Left hindlimb (tissue), 1 donor: Measurements from ENCODE around the gene RGS7.
"Not testable (repeated sequence)": the region's sequence is repeated elsewhere in the genome, so short reads cannot be mapped to it uniquely, and the experiment has no call there.

ENCODE experiments used
- DNase-seq: peaks from one replicate; pipeline ENCODE4 v3.0.0-alpha.2; 2018

The RGS7 gene

GRCh38 chr1:241270016-241270415, 87.0 kb downstream of the RGS7 start:
- no peak for DNase-seq

GRCh38 chr1:241269116-241269515, 87.9 kb downstream of the RGS7 start:
- DNase-seq: no peak

- no peak for DNase-seq
Measured at GRCh38 chr1:241266121-241266520, 90.9 kb downstream of the RGS7 start.

DNA sequence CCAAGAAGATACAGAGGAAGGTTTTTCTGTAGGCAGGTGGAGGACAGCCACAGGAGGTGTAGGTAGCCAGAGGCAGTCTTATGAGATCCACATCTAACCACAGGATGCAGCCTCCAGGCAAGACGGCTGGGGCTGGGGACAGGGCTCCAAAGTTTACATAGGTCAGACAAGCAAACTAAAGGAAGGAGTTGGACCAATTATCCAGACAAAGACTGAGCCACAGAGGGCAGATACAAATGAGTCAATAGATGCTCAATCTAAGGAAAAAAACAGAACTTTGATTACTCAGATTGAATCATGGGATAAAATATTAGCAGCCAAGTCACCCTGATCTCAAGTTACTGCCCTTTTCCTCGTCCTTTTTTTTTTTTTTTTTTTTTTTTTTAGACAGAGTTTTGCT, 91.6 kb downstream of the RGS7 start:
- no peak for DNase-seq

DNA sequence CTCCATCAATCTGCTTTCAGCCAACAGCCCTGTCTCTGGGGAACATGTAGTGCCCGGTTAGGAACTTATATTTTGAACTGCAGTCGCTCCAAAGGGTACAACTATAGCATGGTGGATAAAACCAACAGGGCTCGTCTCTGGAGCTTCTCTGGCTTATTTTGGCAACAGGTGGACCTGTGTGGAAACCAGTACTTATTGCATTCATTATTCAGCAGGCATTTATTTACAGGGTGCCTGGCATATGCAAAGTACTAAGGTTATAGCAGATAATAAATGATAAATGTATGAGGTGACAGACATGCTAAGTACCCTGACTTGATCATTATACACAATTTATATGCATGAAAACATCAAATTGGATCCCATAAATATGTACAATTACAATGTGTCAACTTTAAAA, 93.7 kb downstream of the RGS7 start:
- DNase-seq: no peak

DNA sequence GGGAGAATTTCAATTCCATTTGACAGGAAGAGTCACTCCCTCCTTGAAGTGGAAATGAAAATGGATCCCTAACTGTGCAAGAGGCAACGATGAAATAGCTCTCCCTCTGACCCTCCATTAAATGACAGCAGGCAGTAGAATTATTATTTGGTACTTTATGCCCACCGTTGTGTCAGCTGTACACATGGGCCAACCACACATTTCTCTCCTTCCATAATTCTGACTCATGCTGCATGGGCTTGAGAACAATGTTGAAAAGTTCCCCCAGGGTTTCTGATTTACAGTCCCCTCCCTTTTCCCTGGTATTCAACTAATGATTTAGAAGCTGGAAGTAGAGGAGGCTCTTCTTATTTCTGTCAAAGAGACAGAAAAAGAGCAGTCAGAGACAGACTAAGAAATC, 103.5 kb downstream of the RGS7 start:
- DNase-seq: no peak

GRCh38 chr1:241250465-241250864, 106.5 kb downstream of the RGS7 start:
- DNase-seq: no peak

DNA sequence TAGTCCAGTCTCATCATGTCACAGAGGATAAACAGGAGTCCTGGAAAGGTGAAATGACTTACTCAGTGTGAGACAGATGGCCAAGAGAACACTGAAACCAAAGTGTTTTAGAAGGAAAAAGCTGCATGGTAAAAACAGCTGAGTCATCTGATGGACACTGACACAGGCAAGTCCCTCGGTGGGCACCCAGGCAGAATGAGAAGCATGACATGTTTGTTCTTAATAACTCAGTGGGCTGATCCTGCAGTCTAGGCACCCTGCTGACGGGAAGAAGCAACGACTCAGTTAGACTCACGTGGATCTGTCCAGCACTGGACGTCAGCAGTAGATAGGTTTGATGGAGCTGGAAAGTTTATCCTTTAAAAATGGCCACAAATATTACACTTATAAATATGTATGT, 116.9 kb downstream of the RGS7 start:
- no peak for DNase-seq

- DNase-seq: no peak
Measured at GRCh38 chr1:241237873-241238272, 119.1 kb downstream of the RGS7 start.

DNA sequence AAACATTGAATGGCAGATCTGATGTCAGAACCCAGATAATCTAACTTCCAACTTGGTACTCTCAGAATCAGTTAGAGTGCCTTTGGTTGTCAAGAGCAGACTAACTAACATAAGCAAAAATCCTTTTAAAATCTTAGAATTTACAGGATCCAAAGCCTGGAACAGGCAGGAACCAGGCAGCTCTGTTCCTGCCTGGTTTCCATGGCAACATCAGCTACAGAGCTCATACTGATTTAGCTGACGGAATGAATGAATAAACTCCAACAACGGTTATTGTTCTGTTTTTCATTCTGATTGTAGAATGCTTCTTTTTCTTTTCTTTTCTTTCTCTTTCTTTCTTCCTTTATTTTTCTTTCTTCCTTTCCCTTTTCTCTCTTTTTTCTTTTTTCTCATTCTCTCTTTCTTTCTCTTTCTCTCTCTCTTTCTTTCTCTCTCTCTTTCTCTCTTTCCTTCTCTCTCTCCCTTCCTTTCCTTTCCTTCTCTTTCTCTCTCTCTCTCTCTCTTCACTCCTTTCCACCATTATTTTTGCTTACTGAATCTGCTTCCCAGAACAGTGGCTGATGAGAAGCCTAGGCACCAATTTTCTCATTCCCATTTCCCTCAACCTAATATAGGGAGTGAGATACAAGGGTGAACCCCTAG, 121.6 kb downstream of the RGS7 start:
- no peak for DNase-seq

DNA sequence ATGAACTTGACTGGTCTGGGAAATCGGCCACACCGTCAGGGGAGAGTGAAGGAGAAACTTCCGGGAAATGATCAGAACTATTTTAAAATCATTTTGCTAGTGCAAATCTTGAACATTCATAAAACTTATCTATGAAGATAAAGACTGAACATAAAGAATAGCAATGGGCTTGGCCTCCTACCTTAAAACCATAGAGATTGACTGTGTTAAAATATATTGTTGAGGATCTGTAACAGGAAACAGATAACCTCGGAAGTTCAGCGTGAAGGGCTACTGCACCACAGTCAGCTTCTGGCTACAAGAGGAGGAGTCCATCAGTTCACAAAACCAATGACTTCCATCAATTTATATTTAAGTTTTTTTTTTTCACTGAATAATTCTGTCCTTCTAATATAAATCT, 127.3 kb downstream of the RGS7 start:
- no peak for DNase-seq

DNA sequence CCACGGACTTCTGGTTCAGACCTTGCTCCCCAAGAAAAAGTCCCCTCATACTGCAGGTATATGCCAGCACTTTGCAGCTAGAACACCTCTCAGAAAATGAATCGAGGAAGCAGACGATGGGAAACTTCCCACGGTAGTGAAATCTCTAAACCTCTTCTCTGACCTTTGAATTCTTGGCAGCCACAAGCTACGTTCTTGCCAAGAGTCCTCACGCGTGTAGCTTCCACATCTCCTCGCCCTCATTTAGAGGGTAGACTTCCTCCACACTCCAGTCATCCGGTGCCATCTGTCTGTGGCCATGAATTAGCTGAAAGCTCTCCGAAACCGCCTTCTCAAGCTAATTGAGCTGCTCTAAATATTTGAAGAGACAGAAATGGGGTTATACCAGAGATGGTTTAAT, 127.8 kb downstream of the RGS7 start:
- no peak for DNase-seq

GRCh38 chr1:241228339-241228738, 128.7 kb downstream of the RGS7 start:
- DNase-seq: no peak

DNA sequence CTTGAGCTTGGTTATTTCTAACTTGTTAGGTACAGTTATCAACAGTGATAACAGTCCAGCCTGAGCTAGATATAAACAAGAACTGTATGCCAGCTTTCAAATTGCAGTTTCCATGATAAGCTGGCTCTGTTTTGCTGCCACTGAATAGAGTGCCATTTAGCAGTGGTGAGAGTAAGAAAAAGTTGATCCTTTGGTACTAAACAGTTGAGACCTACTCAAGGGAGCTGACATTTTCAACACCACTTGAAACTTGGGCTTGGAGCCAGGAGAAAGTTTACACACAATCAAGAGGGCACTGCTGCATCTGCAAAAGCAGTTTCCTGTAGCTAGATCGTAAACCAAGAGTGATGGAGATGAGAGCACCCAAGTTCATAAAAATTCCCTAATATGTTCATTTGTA, 131.3 kb downstream of the RGS7 start:
- no peak for DNase-seq

DNA sequence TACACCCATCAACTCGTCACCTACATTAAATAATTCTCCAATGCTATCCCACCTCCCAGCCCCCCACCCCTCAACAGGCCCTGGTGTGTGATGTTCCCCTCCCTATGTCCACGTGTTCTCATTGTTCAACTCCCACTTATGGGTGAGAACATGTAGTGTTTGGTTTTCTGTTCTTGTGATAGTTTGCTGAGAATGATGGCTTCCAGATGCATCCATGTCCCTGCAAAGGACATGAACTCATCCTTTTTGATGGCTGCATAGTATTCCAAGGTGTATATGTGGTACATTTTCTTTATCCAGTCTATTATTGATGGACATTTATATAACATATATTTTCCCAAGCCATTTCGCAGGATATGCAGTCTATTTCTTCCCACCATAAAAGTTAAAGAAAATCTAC, 132.8 kb downstream of the RGS7 start:
- not testable (repeated sequence) for DNase-seq

DNA sequence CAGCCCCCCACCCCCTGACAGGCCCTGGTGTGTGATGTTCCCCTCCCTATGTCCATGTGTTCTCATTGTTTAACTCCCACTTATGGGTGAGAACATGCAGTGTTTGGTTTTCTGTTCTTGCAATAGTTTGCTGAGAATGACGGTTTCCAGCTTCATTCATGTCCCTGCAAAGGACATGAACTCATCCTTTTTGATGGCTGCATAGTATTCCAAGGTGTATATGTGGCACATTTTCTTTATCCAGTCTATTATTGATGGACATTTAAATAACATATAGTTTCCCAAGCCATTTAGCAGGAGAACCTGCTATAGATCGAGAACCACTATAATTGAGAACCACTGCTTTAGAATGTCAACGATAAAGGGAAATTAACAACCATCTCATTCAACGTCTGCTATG, 134.2 kb downstream of the RGS7 start:
- not testable (repeated sequence) for DNase-seq

- no peak for DNase-seq
Measured at GRCh38 chr1:241221319-241221718, 135.7 kb downstream of the RGS7 start.

GRCh38 chr1:241220913-241221312, 136.1 kb downstream of the RGS7 start:
- DNase-seq: not testable (repeated sequence)

- DNase-seq: no peak
Measured at GRCh38 chr1:241219449-241219848, 137.6 kb downstream of the RGS7 start.

- DNase-seq: no peak
Measured at GRCh38 chr1:241217516-241217915, 139.5 kb downstream of the RGS7 start.

DNA sequence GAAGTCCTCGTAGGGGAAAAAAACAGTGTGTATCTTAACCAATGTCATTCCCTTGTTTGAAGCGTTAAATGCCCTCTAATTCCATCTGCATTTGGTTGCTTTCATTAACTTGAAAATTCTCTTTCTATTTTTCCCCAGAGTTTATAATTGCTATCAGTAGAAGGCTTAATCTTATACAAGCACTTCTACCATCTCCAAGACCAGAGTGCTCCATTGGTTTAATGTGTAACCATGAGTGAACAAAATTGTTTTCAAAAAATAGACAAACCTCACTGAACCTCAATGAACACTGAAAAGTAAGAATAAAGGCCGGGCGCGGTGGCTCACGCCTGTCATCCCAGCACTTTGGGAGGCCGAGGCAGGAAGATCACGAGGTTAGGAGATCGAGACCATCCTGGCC, 141.3 kb downstream of the RGS7 start:
- DNase-seq: no peak

DNA sequence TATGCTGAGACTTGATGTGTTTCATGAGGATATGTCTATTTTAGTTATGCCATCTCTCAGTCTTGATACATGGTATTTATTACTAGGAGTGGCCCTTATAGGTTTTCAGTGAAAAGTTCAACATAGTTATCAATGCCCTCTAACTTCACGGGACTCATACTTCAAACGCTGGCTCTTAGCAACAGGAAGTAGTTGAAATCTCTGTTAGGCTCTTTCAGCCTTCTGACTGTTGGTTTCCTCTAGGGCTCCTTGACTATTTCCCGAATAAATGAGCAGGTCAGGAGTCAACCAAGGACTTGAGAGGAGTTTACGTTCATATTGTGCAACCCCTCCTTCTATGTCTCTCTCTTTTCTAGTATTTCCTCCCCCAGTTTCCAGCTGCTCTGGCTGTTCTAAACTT, 141.8 kb downstream of the RGS7 start:
- DNase-seq: no peak

- no peak for DNase-seq
Measured at GRCh38 chr1:241213139-241213538, 143.9 kb downstream of the RGS7 start.

DNA sequence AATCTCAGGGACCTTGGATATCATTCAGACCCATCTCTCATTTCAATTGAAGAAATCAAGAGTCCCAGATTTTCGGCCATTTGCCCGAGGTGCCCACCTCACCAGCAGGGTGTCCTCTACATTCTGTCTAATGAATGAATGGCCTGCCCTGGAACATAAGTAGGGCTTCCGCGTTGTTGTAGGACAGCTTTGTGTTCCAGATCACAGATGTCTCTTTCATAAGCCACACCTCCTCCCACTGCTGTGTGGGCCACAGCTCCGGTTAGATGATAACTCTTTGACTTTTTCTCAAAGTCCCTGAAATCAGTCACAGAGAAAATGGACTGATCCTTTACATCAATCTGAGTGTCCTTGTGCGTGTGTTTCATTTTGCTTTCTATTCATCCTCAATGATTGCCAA, 144.4 kb downstream of the RGS7 start:
- no peak for DNase-seq

GRCh38 chr1:241208910-241209379, 148.1 kb downstream of the RGS7 start:
- no peak for DNase-seq

- DNase-seq: no peak
Measured at GRCh38 chr1:241203817-241204216, 153.2 kb downstream of the RGS7 start.
